ENCODE results near the gene RAB11FIP3. TPM values are rescaled to one million over a fixed set of nuclear protein-coding genes. Genes with fewer than 3 reads are reported as not detected.

The RAB11FIP3 gene
- total RNA-seq, 1 donor from 2014 or later: 34.5 TPM

DNA sequence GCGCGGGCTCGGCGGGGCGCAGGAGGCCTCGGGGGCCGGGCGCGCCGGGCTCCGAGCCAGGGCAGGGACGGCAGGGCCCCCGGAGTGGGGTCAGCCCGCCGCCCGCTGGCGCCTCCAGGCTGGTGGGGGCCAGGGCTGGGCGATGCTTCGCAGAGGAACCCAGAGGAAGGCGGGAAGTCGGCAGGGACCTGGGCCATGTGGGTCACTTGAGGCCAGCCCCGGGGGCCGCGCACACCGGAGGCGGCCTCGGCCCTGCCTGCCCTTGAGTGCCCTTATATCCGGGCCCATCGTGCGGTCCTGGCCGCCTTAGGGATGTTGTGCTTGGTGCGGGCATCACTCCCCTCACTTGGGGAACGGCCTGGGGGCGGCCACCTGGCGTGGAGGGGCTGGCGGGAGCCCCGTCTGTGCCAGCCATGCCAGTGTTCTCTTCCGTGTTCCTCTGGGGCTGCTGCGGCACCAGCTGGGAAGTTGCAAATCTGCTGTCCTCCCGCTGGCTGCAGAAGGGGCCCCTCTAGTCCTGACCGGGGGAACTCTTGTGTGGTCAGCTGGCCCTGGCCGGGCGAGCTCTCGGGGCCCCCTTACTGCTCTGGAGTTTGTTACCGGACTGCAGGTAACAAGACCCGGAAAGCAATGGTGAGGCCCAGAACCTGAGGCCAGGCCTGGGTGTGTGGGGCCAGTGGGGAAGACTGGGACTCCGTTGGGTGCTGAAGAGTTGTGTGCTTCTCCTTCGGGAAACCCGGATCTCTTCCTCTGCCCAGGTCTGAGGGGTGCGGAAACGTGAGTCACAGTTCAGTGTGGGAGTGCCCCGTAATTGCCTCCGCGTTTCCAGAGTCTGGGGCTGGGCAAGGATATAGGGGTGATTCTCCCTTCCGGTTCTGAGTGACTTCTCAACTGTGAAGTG lies 102.9 kb downstream of the RAB11FIP3 start:
- peaks cover 2% of the 10 kb centered on the region for H3K36me3 ChIP-seq (ENCODE audit: control insufficient read depth, insufficient read depth, low read length)
- peak overlapping the region; percentile 81 for H3K4me3 ChIP-seq (ENCODE audit: low read depth, low read length)
- TF ChIP-seq, protein P1, sequence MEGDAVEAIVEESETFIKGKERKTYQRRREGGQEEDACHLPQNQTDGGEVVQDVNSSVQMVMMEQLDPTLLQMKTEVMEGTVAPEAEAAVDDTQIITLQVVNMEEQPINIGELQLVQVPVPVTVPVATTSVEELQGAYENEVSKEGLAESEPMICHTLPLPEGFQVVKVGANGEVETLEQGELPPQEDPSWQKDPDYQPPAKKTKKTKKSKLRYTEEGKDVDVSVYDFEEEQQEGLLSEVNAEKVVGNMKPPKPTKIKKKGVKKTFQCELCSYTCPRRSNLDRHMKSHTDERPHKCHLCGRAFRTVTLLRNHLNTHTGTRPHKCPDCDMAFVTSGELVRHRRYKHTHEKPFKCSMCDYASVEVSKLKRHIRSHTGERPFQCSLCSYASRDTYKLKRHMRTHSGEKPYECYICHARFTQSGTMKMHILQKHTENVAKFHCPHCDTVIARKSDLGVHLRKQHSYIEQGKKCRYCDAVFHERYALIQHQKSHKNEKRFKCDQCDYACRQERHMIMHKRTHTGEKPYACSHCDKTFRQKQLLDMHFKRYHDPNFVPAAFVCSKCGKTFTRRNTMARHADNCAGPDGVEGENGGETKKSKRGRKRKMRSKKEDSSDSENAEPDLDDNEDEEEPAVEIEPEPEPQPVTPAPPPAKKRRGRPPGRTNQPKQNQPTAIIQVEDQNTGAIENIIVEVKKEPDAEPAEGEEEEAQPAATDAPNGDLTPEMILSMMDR (IDR thresholded peaks at IDR 0.05; ENCODE audit: insufficient read depth, low read length, poor library complexity, severe bottlenecking): no peak
- no peaks in the 10 kb centered on the region for H3K27me3 ChIP-seq (ENCODE audit: control insufficient read depth, insufficient read depth, low read length)
- DNase-seq (ENCODE audit: low read depth): no peak

- Histone ChIP-seq H3K36me3 (ENCODE audit: control insufficient read depth, insufficient read depth, low read length) (peaks cover 2% of the 10 kb centered on the region), H3K4me3 (ENCODE audit: low read depth, low read length) (peak overlapping the region; percentile 81), H3K27me3 (ENCODE audit: control insufficient read depth, insufficient read depth, low read length) (no peaks in the 10 kb centered on the region)
- DNase-seq (ENCODE audit: low read depth): no peak
- TF ChIP-seq, protein P1 (IDR thresholded peaks at IDR 0.05; ENCODE audit: insufficient read depth, low read length, poor library complexity, severe bottlenecking): no peak
Measured at GRCh38 chr16:529012-529575, 103.6 kb downstream of the RAB11FIP3 start.

GRCh38 chr16:530111-530817 lies 104.8 kb downstream of the RAB11FIP3 start:
- Histone ChIP-seq H3K4me3 (ENCODE audit: low read depth, low read length) (no peak overlapping the region), H3K36me3 (ENCODE audit: control insufficient read depth, insufficient read depth, low read length) (peaks cover 3% of the 10 kb centered on the region), H3K27me3 (ENCODE audit: control insufficient read depth, insufficient read depth, low read length) (no peaks in the 10 kb centered on the region)
- DNase-seq (ENCODE audit: low read depth): no peak
- TF ChIP-seq, protein P1 (IDR thresholded peaks at IDR 0.05; ENCODE audit: insufficient read depth, low read length, poor library complexity, severe bottlenecking): no peak

DNA sequence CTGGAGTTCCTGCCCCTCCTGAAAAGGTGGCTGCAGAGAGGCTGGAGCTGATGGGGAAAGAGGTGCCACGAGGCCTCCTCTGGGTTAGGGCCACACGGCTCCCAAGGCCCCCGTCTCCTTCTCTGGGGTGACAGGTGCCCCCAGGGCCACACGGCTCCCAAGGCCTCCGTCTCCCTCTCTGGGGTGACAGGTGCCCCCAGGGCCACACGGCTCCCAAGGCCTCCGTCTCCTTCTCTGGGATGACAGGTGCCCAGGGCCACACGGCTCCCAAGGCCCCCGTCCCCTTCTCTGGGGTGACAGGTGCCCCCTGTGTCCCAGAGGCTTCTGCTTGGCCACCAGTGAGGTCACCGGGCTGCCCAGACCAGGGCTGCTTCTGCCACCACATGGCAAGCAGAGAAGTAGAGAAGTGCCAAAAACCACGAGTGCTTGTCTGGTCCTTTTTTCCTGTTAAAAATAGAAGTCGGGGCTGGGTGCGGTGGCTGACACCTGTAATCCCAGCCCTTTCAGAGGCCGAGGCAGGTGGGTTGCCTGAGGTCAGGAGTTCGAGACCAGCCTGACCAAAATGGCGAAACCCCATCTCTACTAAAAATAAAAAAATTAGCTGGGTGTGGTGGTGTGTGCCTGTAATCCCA lies 106.2 kb downstream of the RAB11FIP3 start:
- TF ChIP-seq, protein P1 (IDR thresholded peaks at IDR 0.05; ENCODE audit: insufficient read depth, low read length, poor library complexity, severe bottlenecking): no peak
- no peaks in the 10 kb centered on the region for H3K27me3 ChIP-seq (ENCODE audit: control insufficient read depth, insufficient read depth, low read length)
- no peak for DNase-seq (ENCODE audit: low read depth)
- H3K4me3 ChIP-seq (ENCODE audit: low read depth, low read length): no peak overlapping the region
- H3K36me3 ChIP-seq (ENCODE audit: control insufficient read depth, insufficient read depth, low read length): peaks cover 3% of the 10 kb centered on the region

- Histone ChIP-seq H3K36me3 (ENCODE audit: control insufficient read depth, insufficient read depth, low read length) (peaks cover 6% of the 10 kb centered on the region), H3K4me3 (ENCODE audit: low read depth, low read length) (no peak overlapping the region), H3K27me3 (ENCODE audit: control insufficient read depth, insufficient read depth, low read length) (no peaks in the 10 kb centered on the region)
- no peak for DNase-seq (ENCODE audit: low read depth)
- TF ChIP-seq, protein P1 (IDR thresholded peaks at IDR 0.05; ENCODE audit: insufficient read depth, low read length, poor library complexity, severe bottlenecking): no peak
Measured at GRCh38 chr16:533391-534123, 108.1 kb downstream of the RAB11FIP3 start.
